Measurements from ENCODE around the gene FHIT. TPM values are rescaled to one million over a fixed set of nuclear protein-coding genes. Genes with fewer than 3 reads are reported as not detected.

Gene FHIT
- total and polyA plus RNA-seq, 2 of the 4 experiments (the other 2 are of a cell fraction): 0.07 TPM; not detected in 1

DNA sequence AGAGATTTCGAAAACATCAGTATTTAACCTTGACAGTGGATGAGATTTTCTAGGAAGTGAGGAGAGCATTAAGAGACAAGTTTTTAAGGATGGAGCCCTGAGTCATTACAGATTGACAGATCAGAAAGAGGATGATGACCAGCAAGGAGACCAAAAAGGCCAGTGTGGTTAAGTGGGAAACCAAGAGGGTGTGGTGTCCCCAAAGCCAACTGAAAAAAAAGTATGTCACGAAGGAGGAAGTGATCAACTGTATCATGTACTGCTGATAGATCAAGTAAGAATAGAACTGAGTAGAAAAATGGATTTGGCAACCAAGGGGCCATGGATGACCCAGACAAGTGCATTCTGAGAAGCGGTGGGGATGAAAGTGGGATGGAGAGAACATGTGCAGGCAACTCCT, 491.8 kb downstream of the FHIT start:
- Histone ChIP-seq H2BK20ac (ENCODE audit: low read depth, low read length) (no peak overlapping the region), H4K8ac (ENCODE audit: low read depth in 2 of 2, low read length in 2 of 2) (no peak overlapping the region), H3K4me2 (ENCODE audit: low read depth, low read length) (no peak overlapping the region), H3K4ac (ENCODE audit: low read depth, low read length) (no peak overlapping the region), H3K56ac (ENCODE audit: extremely low read depth, insufficient read depth, low read length) (no peak overlapping the region), H3K23ac (ENCODE audit: low read depth, low read length) (no peak overlapping the region), H2AK9ac (replicated peaks; ENCODE audit: low read depth, low read length, poor library complexity) (no peak overlapping the region), H3K9me3 (ENCODE audit: control insufficient read depth, insufficient read depth, low read length) (peaks cover 2% of the 10 kb centered on the region; the same call in 1 of the 2 replicates), H3K4me1 (ENCODE audit: control insufficient read depth, insufficient read depth, low read length) (no peaks in the 10 kb centered on the region), H3K4me3 (ENCODE audit: insufficient read depth, low read depth, low read length) (no peak overlapping the region), H4K20me1 (ENCODE audit: insufficient read depth, low read length) (no peaks in the 10 kb centered on the region), H2AFZ (replicated peaks; ENCODE audit: low read length, poor library complexity) (no peak overlapping the region), H4K91ac (ENCODE audit: insufficient read depth, low read depth, low read length) (no peak overlapping the region), H2BK15ac (ENCODE audit: low read depth, low read length) (no peak overlapping the region), H3K9ac (ENCODE audit: low read depth, low read length) (no peak overlapping the region), H3K27ac (ENCODE audit: insufficient read depth, low read length) (no peak overlapping the region), H3K27me3 (ENCODE audit: control insufficient read depth, insufficient read depth, low read length) (no peaks in the 10 kb centered on the region), H3K79me1 (ENCODE audit: low read depth in 1 of 2, low read length in 2 of 2) (no peaks in the 10 kb centered on the region), H2BK5ac (ENCODE audit: low read depth, low read length, poor library complexity, severe bottlenecking) (no peak overlapping the region), H2AK5ac (ENCODE audit: low read depth, low read length) (no peak overlapping the region), H3K18ac (ENCODE audit: low read depth, low read length) (no peak overlapping the region), H3K36me3 (ENCODE audit: control insufficient read depth, insufficient read depth, low read length) (no peaks in the 10 kb centered on the region), H3K14ac (replicated peaks; ENCODE audit: low read depth, low read length) (no peak overlapping the region), H3K9me1 (ENCODE audit: insufficient read depth, low read length) (no peaks in the 10 kb centered on the region), H4K5ac (ENCODE audit: low read depth, low read length) (no peak overlapping the region), H2BK120ac (ENCODE audit: low read depth, low read length) (no peak overlapping the region)
- no peak for DNase-seq
- ATAC-seq (ENCODE audit: low read depth): no peak
- intact Hi-C loops (cut with micrococcal nuclease) (no loop called here), dilution Hi-C loops (cut with HindIII; ENCODE audit: low sequenced_read_pairs, unreplicated experiment) (no loop called here), in situ Hi-C loops (cut with MboI; ENCODE audit: low sequenced_read_pairs) (no loop called here)
- ChIA-PET POLR2A (ENCODE audit: unreplicated experiment) (no interaction called here), CTCF (no interaction called here)
- TF ChIP-seq, protein P1, sequence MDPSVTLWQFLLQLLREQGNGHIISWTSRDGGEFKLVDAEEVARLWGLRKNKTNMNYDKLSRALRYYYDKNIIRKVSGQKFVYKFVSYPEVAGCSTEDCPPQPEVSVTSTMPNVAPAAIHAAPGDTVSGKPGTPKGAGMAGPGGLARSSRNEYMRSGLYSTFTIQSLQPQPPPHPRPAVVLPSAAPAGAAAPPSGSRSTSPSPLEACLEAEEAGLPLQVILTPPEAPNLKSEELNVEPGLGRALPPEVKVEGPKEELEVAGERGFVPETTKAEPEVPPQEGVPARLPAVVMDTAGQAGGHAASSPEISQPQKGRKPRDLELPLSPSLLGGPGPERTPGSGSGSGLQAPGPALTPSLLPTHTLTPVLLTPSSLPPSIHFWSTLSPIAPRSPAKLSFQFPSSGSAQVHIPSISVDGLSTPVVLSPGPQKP (IDR thresholded peaks at IDR 0.05; ENCODE audit: borderline replicate concordance, low read depth, low read length): no peak
- TF ChIP-seq CHD1 (IDR thresholded peaks at IDR 0.05; ENCODE audit: low read depth, low read length) (no peak), RCOR1 (IDR thresholded peaks at IDR 0.05; ENCODE audit: insufficient replicate concordance, low read length) (no peak), SMC3 (IDR thresholded peaks at IDR 0.05; ENCODE audit: low read depth, low read length) (no peak), MAFK (IDR thresholded peaks at IDR 0.05; ENCODE audit: low read depth, low read length) (no peak), POLR2A (IDR thresholded peaks at IDR 0.05; ENCODE audit: low read depth, low read length) (no peak)
- TF ChIP-seq, protein P2, sequence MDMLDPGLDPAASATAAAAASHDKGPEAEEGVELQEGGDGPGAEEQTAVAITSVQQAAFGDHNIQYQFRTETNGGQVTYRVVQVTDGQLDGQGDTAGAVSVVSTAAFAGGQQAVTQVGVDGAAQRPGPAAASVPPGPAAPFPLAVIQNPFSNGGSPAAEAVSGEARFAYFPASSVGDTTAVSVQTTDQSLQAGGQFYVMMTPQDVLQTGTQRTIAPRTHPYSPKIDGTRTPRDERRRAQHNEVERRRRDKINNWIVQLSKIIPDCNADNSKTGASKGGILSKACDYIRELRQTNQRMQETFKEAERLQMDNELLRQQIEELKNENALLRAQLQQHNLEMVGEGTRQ (IDR thresholded peaks at IDR 0.05; ENCODE audit: low read depth, low read length): no peak
- no TSS peak for BruUV-seq (replicated peaks)
- 57% methylated on average over 1 of the region's 3 CpGs; no CpG with 5 or more reads in 1 of the 2 experiments for WGBS, 2 experiments (ENCODE audit: extremely low coverage in 2 of 2, insufficient read length in 1 of 2)
